A673 (cell line): ENCODE results near the gene API5.

Experiments used
- CTCF ChIP-seq: fragments of 300-800, 200-600 bp; sonication (generic); conservative IDR thresholded peaks from 2 replicates; pipeline ENCODE4 v1.5.1; 2017; ENCODE audit warnings: low read depth, mild to moderate bottlenecking, antibody characterized with exemption, low read length, moderate library complexity, mixed read lengths
- EZH2 ChIP-seq: fragments of 200-600 bp; sonication (generic); IDR thresholded peaks from 2 replicates; pipeline ENCODE4 v1.6.1; 2017; ENCODE audit warnings: borderline replicate concordance, low read depth, mild to moderate bottlenecking, mixed read lengths, antibody characterized with exemption, low read length; ENCODE audit not compliant: poor library complexity, severe bottlenecking

- TF ChIP-seq CTCF (no peak), EZH2 (no peak)
Measured at GRCh38 chr11:43328482-43328881, 16.7 kb downstream of the API5 start.
